Measurements from ENCODE around the gene WDR37.

DNA sequence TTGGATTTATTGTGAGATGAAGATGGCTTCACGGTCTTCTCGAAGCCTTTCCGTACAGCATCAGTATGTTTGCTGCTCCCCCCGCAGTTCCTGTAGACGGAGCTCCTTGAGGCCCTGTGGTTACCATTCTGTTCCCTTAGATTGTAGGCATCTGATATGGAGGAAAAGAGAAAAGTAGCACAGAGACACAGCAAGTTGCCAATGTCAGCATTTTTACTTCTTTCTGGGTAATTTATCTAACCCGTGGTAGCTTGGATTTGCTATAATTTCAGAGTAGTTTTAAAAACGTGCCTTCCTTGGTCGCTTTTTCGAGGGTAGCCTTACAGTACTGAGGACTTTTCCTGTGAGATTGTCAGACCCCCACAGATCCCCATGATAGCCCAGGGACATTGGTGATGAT is 37.5 kb downstream of the WDR37 start:
- TF ChIP-seq ZNF766 (CRISPR knock-in tag; conservative IDR thresholded peaks at IDR 0.05) (no peak), CHD1 (IDR thresholded peaks at IDR 0.05; ENCODE audit: low read length) (no peak), L3MBTL2 (IDR thresholded peaks at IDR 0.05) (no peak), KLF16 (IDR thresholded peaks at IDR 0.05) (no peak), TSHZ1 (CRISPR knock-in tag; IDR thresholded peaks at IDR 0.05) (no peak)

Data from K562 (cell line).